Epithelial cell of alveolus of lung (primary cell): ENCODE measurements around the gene RDH8. TPM values are rescaled to one million over a fixed set of nuclear protein-coding genes. Genes with fewer than 3 reads are reported as not detected.

Experiments
- total RNA-seq: library from RNA; depleted of rRNA; stranded (reverse); fragments of >200 nt; gene quantifications from 2 replicates; pipeline ENCODE4 v1.2.1, GENCODE V29; 2015

The RDH8 gene, protein sequence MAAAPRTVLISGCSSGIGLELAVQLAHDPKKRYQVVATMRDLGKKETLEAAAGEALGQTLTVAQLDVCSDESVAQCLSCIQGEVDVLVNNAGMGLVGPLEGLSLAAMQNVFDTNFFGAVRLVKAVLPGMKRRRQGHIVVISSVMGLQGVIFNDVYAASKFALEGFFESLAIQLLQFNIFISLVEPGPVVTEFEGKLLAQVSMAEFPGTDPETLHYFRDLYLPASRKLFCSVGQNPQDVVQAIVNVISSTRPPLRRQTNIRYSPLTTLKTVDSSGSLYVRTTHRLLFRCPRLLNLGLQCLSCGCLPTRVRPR
- total RNA-seq = not detected in 2 replicates

DNA sequence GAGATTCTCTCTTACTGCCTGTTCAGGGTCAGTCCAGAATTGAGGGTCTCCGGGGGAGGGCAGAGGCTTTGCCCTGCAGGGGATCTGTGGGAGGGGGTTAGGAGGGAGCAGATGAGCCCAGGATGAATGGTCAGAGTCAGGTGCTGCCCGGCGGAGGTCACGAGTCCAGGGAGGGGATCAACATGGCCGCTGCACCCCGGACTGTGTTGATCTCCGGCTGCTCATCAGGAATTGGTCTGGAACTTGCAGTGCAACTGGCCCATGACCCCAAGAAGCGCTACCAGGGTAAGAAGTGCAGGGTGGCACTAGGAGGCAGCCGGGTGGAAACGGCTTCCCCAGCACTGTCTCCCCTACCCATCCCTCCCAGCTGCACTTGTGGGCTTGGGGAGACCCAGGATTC, at the start of gene RDH8:
Gene RDH8, plus strand, starts transcription at position 168 of the 400 bp plus-strand sequence. Its CDS starts 15 bp downstream, at position 183.

GRCh38 chr19:10010247-10010691, 3.0 kb upstream of the RDH8 start, which contains the start of gene COL5A3:
COL5A3 (minus strand) TSS chr19:10010504; CDS start chr19:10010385, 119 bp downstream.

Other genes with a start within 250 kb of the RDH8 start
- gene ZNF846, start 244.7 kb upstream of the RDH8 start, total RNA-seq = 5.4 and 5.7 TPM in 2 replicates
- gene FBXL12, start 194.4 kb upstream of the RDH8 start, total RNA-seq = 18.2 and 30.8 TPM in 2 replicates
- gene UBL5, start 185.6 kb upstream of the RDH8 start, total RNA-seq = 401 and 631 TPM in 2 replicates
- gene PIN1, start 178.2 kb upstream of the RDH8 start, total RNA-seq = 109 and 156 TPM in 2 replicates
- 2.8 and 25.9 TPM in 2 replicates for gene OLFM2, start 77.0 kb upstream of the RDH8 start, total RNA-seq
- 7.7 and 8.4 TPM in 2 replicates for gene COL5A3, start 3.0 kb upstream of the RDH8 start, total RNA-seq
- 19.1 and 28.4 TPM in 2 replicates for gene SHFL, start 72.8 kb downstream of the RDH8 start, total RNA-seq
- 0.13 and 0.80 TPM in 2 replicates for gene ANGPTL6, start 89.2 kb downstream of the RDH8 start, total RNA-seq
- gene PPAN, start 92.9 kb downstream of the RDH8 start, total RNA-seq = 37.5 and 38.7 TPM in 2 replicates
- 1.8 and 6.6 TPM in 2 replicates for gene P2RY11, start 98.2 kb downstream of the RDH8 start, total RNA-seq
- gene EIF3G, start 106.4 kb downstream of the RDH8 start, total RNA-seq = 269 and 279 TPM in 2 replicates
- 99.0 and 101 TPM in 2 replicates for gene DNMT1, start 181.5 kb downstream of the RDH8 start, total RNA-seq
- 21.7 and 69.8 TPM in 2 replicates for gene S1PR2, start 217.8 kb downstream of the RDH8 start, total RNA-seq
- gene MRPL4, start 238.7 kb downstream of the RDH8 start, total RNA-seq = 93.2 and 98.0 TPM in 2 replicates